DOHH2 (cell line): ENCODE data around the gene OBSCN.

Source experiments
- H3F3A ChIP-seq: fragments of 200-600 bp; sonication (generic), shearing (Covaris generic); 2 replicates; pipeline ENCODE4 v1.6.0; 2016; ENCODE audit warnings: antibody characterized with exemption, mild to moderate bottlenecking; ENCODE audit not compliant: control insufficient read depth, insufficient read depth
- H3K27ac ChIP-seq: fragments of 200-600 bp; sonication (generic); 2 replicates; pipeline ENCODE4 v1.5.1; 2014; ENCODE audit warnings: low read depth, mild to moderate bottlenecking, low read length, moderate library complexity
- H3K27me3 ChIP-seq: fragments of 200-600 bp; sonication (generic); 2 replicates; pipeline ENCODE4 v1.6.1; 2014; ENCODE audit warnings: mild to moderate bottlenecking, low read length, mixed read lengths; ENCODE audit not compliant: control insufficient read depth
- H3K36me3 ChIP-seq: fragments of 200-600 bp; sonication (generic); 2 replicates; pipeline ENCODE4 v1.6.1; 2014; ENCODE audit warnings: mild to moderate bottlenecking, low read length, moderate library complexity, mixed read lengths; ENCODE audit not compliant: control insufficient read depth
- H3K4me1 ChIP-seq: fragments of 200-600 bp; sonication (generic); 2 replicates; pipeline ENCODE4 v1.6.1; 2014; ENCODE audit warnings: mild to moderate bottlenecking, low read length, mixed read lengths; ENCODE audit not compliant: control insufficient read depth
- H3K4me2 ChIP-seq: fragments of 200-600 bp; sonication (generic); 2 replicates; pipeline ENCODE4 v1.6.0; 2014; ENCODE audit warnings: mild to moderate bottlenecking, low read length, moderate library complexity
- H3K4me3 ChIP-seq: fragments of 200-600 bp; sonication (generic); 2 replicates; pipeline ENCODE4 v1.5.1; 2014; ENCODE audit warnings: mild to moderate bottlenecking, low read length, mixed read lengths
- H3K79me2 ChIP-seq: fragments of 200-600 bp; sonication (generic); 2 replicates; pipeline ENCODE4 v1.6.1; 2014; ENCODE audit warnings: mild to moderate bottlenecking, low read length, mixed read lengths; ENCODE audit not compliant: control insufficient read depth
- H3K9me2 ChIP-seq: fragments of 200-600 bp; sonication (generic); replicated peaks from 2 replicates; pipeline ENCODE4 v1.6.1; 2014; ENCODE audit warnings: mild to moderate bottlenecking, low read length, mixed read lengths; ENCODE audit not compliant: control insufficient read depth
- H3K9me3 ChIP-seq: fragments of 200-600 bp; sonication (generic); 2 replicates; pipeline ENCODE4 v1.6.1; 2014; ENCODE audit warnings: antibody characterized with exemption, low read length, mixed read lengths; ENCODE audit not compliant: control insufficient read depth, insufficient read depth
- H4K20me1 ChIP-seq: fragments of 200-600 bp; sonication (generic); 2 replicates; pipeline ENCODE4 v1.6.0; 2014; ENCODE audit warnings: low read depth, mild to moderate bottlenecking, antibody characterized with exemption, low read length, moderate library complexity; ENCODE audit not compliant: control insufficient read depth, insufficient read depth
- EZH2phosphoT487 ChIP-seq: fragments of 200-600 bp; sonication (generic); IDR thresholded peaks from 2 replicates; pipeline ENCODE4 v1.6.1; 2017; ENCODE audit warnings: borderline replicate concordance, mild to moderate bottlenecking, antibody characterized with exemption, low read length, moderate library complexity, mixed read lengths
- TF ChIP-seq, protein P1 (sequence below): fragments of 200-600 bp; sonication (generic); IDR thresholded peaks from one replicate; pipeline ENCODE4 v1.5.1; 2014; ENCODE audit warnings: antibody characterized with exemption, mild to moderate bottlenecking, low read depth, low read length; ENCODE audit not compliant: poor library complexity, severe bottlenecking

Gene OBSCN

DNA sequence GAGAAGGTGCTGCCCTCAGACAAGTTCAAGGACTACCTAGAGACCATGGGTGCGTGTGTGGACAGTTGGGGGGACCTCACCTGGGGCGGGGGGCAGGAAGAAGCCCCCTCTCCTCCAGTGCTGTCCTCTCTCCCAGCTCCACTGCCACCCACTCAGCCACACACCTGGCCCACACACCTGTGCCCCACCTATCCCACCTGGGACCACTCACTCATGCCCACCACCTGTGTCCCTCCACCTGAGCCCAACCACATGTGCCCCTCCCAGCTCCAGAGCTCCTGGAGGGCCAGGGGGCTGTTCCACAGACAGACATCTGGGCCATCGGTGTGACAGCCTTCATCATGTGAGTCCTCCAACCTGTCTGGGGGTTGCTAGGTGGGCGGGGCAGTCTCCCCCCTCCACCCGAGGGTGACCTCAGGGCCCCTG, 169.8 kb downstream of the OBSCN start:
- no peaks in the 10 kb centered on the region for H4K20me1 ChIP-seq
- H3K36me3 ChIP-seq: no peaks in the 10 kb centered on the region
- H3K9me2 ChIP-seq: no peaks in the 10 kb centered on the region
- H3K79me2 ChIP-seq: no peaks in the 10 kb centered on the region
- peak overlapping the region; percentile 37; the same call in 1 of the 2 replicates for H3K4me3 ChIP-seq
- H3K27me3 ChIP-seq: peaks cover 16% of the 10 kb centered on the region
- H3K4me2 ChIP-seq: peak overlapping the region; percentile 48
- no peaks in the 10 kb centered on the region for H3K9me3 ChIP-seq
- H3K4me1 ChIP-seq: no peaks in the 10 kb centered on the region; the same call in 1 of the 2 replicates
- no peaks in the 10 kb centered on the region for H3F3A ChIP-seq
- TF ChIP-seq EZH2phosphoT487: no peak
- TF ChIP-seq, protein P1, sequence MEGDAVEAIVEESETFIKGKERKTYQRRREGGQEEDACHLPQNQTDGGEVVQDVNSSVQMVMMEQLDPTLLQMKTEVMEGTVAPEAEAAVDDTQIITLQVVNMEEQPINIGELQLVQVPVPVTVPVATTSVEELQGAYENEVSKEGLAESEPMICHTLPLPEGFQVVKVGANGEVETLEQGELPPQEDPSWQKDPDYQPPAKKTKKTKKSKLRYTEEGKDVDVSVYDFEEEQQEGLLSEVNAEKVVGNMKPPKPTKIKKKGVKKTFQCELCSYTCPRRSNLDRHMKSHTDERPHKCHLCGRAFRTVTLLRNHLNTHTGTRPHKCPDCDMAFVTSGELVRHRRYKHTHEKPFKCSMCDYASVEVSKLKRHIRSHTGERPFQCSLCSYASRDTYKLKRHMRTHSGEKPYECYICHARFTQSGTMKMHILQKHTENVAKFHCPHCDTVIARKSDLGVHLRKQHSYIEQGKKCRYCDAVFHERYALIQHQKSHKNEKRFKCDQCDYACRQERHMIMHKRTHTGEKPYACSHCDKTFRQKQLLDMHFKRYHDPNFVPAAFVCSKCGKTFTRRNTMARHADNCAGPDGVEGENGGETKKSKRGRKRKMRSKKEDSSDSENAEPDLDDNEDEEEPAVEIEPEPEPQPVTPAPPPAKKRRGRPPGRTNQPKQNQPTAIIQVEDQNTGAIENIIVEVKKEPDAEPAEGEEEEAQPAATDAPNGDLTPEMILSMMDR: no peak
- H3K27ac ChIP-seq: no peak overlapping the region

DNA sequence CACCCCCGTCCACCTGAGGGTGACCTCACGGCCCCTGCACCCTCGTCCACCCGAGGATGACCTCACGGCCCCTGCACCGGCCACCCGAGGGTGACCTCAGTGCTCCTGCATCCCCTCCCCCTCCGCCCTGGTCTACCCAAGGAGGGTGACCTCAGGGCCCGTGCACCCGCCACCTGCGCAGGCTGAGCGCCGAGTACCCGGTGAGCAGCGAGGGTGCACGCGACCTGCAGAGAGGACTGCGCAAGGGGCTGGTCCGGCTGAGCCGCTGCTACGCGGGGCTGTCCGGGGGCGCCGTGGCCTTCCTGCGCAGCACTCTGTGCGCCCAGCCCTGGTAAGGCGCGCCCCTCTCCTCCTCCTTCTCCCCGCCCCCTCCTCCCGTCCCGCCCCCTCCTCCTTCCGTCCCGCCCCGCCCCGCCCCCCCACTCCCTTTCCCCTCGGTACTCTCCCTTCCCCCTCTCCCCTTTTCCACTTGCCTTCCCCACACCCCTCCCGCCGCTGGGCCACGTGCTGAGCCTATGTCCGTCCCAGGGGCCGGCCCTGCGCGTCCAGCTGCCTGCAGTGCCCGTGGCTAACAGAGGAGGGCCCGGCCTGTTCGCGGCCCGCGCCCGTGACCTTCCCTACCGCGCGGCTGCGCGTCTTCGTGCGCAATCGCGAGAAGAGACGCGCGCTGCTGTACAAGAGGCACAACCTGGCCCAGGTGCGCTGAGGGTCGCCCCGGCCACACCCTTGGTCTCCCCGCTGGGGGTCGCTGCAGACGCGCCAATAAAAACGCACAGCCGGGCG, 170.4 kb downstream of the OBSCN start:
- no peaks in the 10 kb centered on the region for H4K20me1 ChIP-seq
- no peaks in the 10 kb centered on the region; the same call in 1 of the 2 replicates for H3K4me1 ChIP-seq
- H3K4me2 ChIP-seq: peak overlapping the region; percentile 64
- no peak for TF ChIP-seq EZH2phosphoT487
- TF ChIP-seq, protein P1: peak; percentile 66
- peak overlapping the region; percentile 64 for H3K4me3 ChIP-seq
- peaks cover 16% of the 10 kb centered on the region for H3K27me3 ChIP-seq
- H3K9me3 ChIP-seq: no peaks in the 10 kb centered on the region
- H3K79me2 ChIP-seq: no peaks in the 10 kb centered on the region
- H3K36me3 ChIP-seq: no peaks in the 10 kb centered on the region
- no peaks in the 10 kb centered on the region for H3F3A ChIP-seq
- H3K9me2 ChIP-seq: no peaks in the 10 kb centered on the region
- H3K27ac ChIP-seq: no peak overlapping the region

DNA sequence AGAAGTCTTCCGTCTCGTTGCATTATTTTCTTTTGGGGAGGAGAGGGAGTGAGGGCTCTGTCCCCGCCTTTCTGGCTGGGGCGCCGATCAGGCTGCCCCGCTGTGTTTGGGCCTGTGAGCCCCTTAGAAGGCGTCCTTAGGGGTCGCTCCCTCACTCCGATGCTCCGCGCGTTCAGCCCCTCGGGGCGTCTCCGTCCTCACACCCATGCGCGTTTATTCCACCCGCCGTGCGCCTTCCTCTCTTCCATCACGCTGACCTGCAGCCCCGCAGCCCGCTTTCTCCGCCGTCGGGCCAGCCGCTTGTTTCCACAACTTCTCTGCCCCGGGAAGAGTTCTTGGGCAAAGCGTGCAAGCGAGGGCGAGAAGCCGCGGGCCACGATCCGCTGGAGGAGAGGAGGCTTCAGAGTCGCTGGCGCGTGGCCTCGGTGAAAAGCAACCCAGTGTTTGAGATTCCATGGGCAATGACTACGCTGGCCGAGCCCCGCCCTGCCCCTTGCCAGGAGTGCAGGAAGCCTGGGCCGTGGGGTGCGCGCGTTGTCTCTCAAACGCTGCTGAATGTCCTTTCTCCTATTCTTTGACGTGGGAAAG, 171.1 kb downstream of the OBSCN start:
- no peak; the same call in 1 of the 2 replicates for TF ChIP-seq EZH2phosphoT487
- TF ChIP-seq, protein P1: peak; percentile 6
- H3K27me3 ChIP-seq: peaks cover 16% of the 10 kb centered on the region
- H3K4me2 ChIP-seq: peak overlapping the region; percentile 64
- H3K27ac ChIP-seq: no peak overlapping the region
- no peaks in the 10 kb centered on the region for H3K36me3 ChIP-seq
- H3K9me3 ChIP-seq: no peaks in the 10 kb centered on the region
- H3K9me2 ChIP-seq: no peaks in the 10 kb centered on the region
- H3K4me3 ChIP-seq: peak overlapping the region; percentile 64
- no peaks in the 10 kb centered on the region for H3F3A ChIP-seq
- no peaks in the 10 kb centered on the region for H4K20me1 ChIP-seq
- no peaks in the 10 kb centered on the region; the same call in 1 of the 2 replicates for H3K4me1 ChIP-seq
- no peaks in the 10 kb centered on the region for H3K79me2 ChIP-seq
